Esophagus squamous epithelium (tissue), 5 donors: ENCODE results near the gene APIP. TPM values are rescaled to one million over a fixed set of nuclear protein-coding genes. Genes with fewer than 3 reads are reported as not detected.

ENCODE experiments used
- DNase-seq: peaks from one replicate; lab custom pipeline; 2025; lab: John Stamatoyannopoulos, UW
- H3K27ac ChIP-seq, 4 donors: fragments of 200-600 bp; sonication (generic); one replicate each; pipeline ENCODE4 v1.5.1; 2016 to 2019; ENCODE audit warnings: mild to moderate bottlenecking in 1 of 4
- H3K27me3 ChIP-seq, 4 donors: fragments of 200-600 bp; sonication (generic); 1 replicate in 3 of 4; 2 replicates in 1 of 4; pipeline versions ENCODE4 v1.5.1 to v1.6.0; 2017 to 2021; ENCODE audit warnings: antibody characterized with exemption in 1 of 4
- H3K36me3 ChIP-seq, 3 donors: fragments of 200-600 bp; sonication (generic); one replicate each; pipeline ENCODE4 v1.5.1; 2016 to 2019
- H3K4me1 ChIP-seq, 3 donors: fragments of 200-600 bp; sonication (generic); one replicate each; pipeline ENCODE4 v1.5.1; 2017 to 2019
- H3K4me3 ChIP-seq, 4 donors: fragments of 200-600 bp; sonication (generic); 1 replicate in 3 of 4; 2 replicates in 1 of 4; pipeline ENCODE4 v1.5.1; 2016 to 2019; ENCODE audit warnings: mild to moderate bottlenecking in 2 of 4, moderate library complexity in 1 of 4
- H3K9me3 ChIP-seq, 3 donors: fragments of 200-600 bp; sonication (generic); one replicate each; pipeline ENCODE4 v1.5.1; 2016 to 2019
- CTCF ChIP-seq, 6 experiments: fragments of 450-650 bp in 4 of 6; fragments of 200-600 bp in 2 of 6; sonication (generic) in 2 of 6; IDR thresholded peaks; one replicate each; pipeline ENCODE4 v1.5.1; 2016 to 2019; ENCODE audit warnings: antibody characterized with exemption in 6 of 6, mild to moderate bottlenecking in 4 of 6, moderate library complexity in 4 of 6
- POLR2A ChIP-seq, 4 donors: fragments of 450-650 bp; IDR thresholded peaks; one replicate each; pipeline ENCODE4 v1.6.1; 2017; ENCODE audit warnings: antibody characterized with exemption in 4 of 4, mild to moderate bottlenecking in 4 of 4, moderate library complexity in 3 of 4
- WGBS, 2 donors: methylation state at CpG; one replicate each; pipeline ENCODE4 v1.1.5; 2018; 5-methylcytosine and 5-hydroxymethylcytosine counted together
- intact Hi-C: fragments of 100-400 bp; cut with DNase I; formaldehyde crosslinking; loops from one replicate; pipeline ENCODE4 v1.15.0; 2022
- total RNA-seq, 4 donors: library from RNA; depleted of rRNA; stranded (reverse); fragments of >200 nt; gene quantifications; one replicate each; pipeline ENCODE4 v1.1.0, GENCODE V29; 2016
- donor health status: DM: yes; HTN: yes; CAD: no.

The APIP gene
- total RNA-seq, 4 donors from 2014 or later = 11.5 to 21.9 (median 17.2) TPM

GRCh38 chr11:34948696-34949095 is 32.5 kb upstream of the APIP start:
- no peaks in the 10 kb centered on the region for H3K27me3 ChIP-seq
- intact Hi-C loops = no loop called here
- no peak for TF ChIP-seq CTCF (IDR thresholded peaks at IDR 0.05)
- TF ChIP-seq POLR2A (IDR thresholded peaks at IDR 0.05) = no peak
- H3K4me1 ChIP-seq = peaks cover 0 to 6% (median 0%) of the 10 kb centered on the region in 3 donors
- no peak overlapping the region for H3K27ac ChIP-seq
- H3K9me3 ChIP-seq = no peaks in the 10 kb centered on the region
- no peak for DNase-seq
- H3K4me3 ChIP-seq = no peak overlapping the region
- H3K36me3 ChIP-seq = peaks cover 0 to 30% (median 0%) of the 10 kb centered on the region in 3 donors

GRCh38 chr11:34944692-34945091 is 28.5 kb upstream of the APIP start:
- H3K36me3 ChIP-seq = peaks cover 0 to 44% (median 0%) of the 10 kb centered on the region in 3 donors
- no peak for TF ChIP-seq POLR2A (IDR thresholded peaks at IDR 0.05)
- TF ChIP-seq CTCF (IDR thresholded peaks at IDR 0.05) = no peak
- no peak overlapping the region for H3K4me3 ChIP-seq
- H3K9me3 ChIP-seq = no peaks in the 10 kb centered on the region
- no peak for DNase-seq
- H3K4me1 ChIP-seq = peaks cover 0 to 6% (median 0%) of the 10 kb centered on the region in 3 donors
- intact Hi-C loops = no loop called here
- WGBS, 2 donors = 95 to 100% methylated on average over 1 of the region's 1 CpG
- H3K27ac ChIP-seq = no peak overlapping the region
- no peaks in the 10 kb centered on the region for H3K27me3 ChIP-seq

- intact Hi-C loops = no loop called here
- WGBS, 2 donors = 96 to 97% methylated on average over 13 of the region's 13 CpGs
- Histone ChIP-seq H3K36me3 (peaks cover 0 to 22% (median 0%) of the 10 kb centered on the region in 3 donors), H3K4me1 (no peaks in the 10 kb centered on the region), H3K27ac (no peak overlapping the region), H3K9me3 (no peaks in the 10 kb centered on the region), H3K27me3 (no peaks in the 10 kb centered on the region), H3K4me3 (no peak overlapping the region)
- no peak for TF ChIP-seq CTCF (IDR thresholded peaks at IDR 0.05)
- TF ChIP-seq POLR2A (IDR thresholded peaks at IDR 0.05) = no peak
- no peak for DNase-seq
These were observed 25.5 kb upstream of the APIP start for GRCh38 chr11:34941688-34942087.

GRCh38 chr11:34940026-34940677 is 24.0 kb upstream of the APIP start:
- WGBS, 2 donors = 72 to 80% methylated on average over 4 of the region's 4 CpGs

More at GRCh38 chr11:34940026-34940677, 24.0 kb upstream of the APIP start:
- no peak overlapping the region for H3K4me3 ChIP-seq
- H3K4me1 ChIP-seq = no peaks in the 10 kb centered on the region
- H3K36me3 ChIP-seq = peaks cover 0 to 22% (median 0%) of the 10 kb centered on the region in 3 donors
- no peak overlapping the region for H3K27ac ChIP-seq
- no peaks in the 10 kb centered on the region for H3K27me3 ChIP-seq
- no peak for DNase-seq
- TF ChIP-seq POLR2A (IDR thresholded peaks at IDR 0.05) = no peak
- peak in 1 of 6 experiments; percentile 9 for TF ChIP-seq CTCF (IDR thresholded peaks at IDR 0.05)
- intact Hi-C loops = no loop called here
- H3K9me3 ChIP-seq = no peaks in the 10 kb centered on the region
